Measurements from ENCODE around the gene AMOT. TPM values are rescaled to one million over a fixed set of nuclear protein-coding genes. Genes with fewer than 3 reads are reported as not detected.

The AMOT gene
- total RNA-seq, 1 experiment from 2014 or later, result 66.3 TPM

DNA sequence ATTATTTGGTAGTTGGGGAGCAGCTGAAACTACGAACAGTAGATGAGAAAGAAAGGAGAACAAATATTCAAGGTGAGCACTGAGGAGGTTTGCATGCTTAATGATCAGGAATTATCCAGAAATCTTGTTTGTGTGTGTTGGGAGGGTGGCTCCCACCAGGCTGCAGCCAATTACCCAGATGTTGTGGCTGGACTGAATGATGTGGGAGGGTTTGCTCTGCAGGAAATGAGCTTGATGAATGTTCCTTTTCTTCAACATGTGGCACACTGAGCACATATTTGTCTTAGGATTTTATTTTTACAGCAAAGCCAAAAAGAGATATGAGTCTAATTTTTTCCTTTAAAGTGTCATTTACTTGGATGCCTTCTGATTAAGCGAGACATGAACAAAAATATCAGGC, 48.3 kb upstream of the AMOT start:
- POLR2A ChIA-PET, result no interaction called here
- intact Hi-C loops (cut with micrococcal nuclease; ENCODE audit: unreplicated experiment), result no loop called here
- H3K27ac Mint-ChIP-seq (ENCODE audit: unreplicated experiment), result no peak overlapping the region
- no peak overlapping the region for H3K4me3 Mint-ChIP-seq (ENCODE audit: unreplicated experiment)
- Histone ChIP-seq H3K4me3 (ENCODE audit: low read depth, low read length) (no peak overlapping the region), H3K27me3 (replicated peaks; ENCODE audit: control insufficient read depth, insufficient read depth, low read length) (no peaks in the 10 kb centered on the region), H3K36me3 (ENCODE audit: control insufficient read depth, insufficient read depth, low read length) (no peaks in the 10 kb centered on the region), H3K9me3 (no peaks in the 10 kb centered on the region), H3K4me1 (no peaks in the 10 kb centered on the region)
- TF ChIP-seq, protein P1, sequence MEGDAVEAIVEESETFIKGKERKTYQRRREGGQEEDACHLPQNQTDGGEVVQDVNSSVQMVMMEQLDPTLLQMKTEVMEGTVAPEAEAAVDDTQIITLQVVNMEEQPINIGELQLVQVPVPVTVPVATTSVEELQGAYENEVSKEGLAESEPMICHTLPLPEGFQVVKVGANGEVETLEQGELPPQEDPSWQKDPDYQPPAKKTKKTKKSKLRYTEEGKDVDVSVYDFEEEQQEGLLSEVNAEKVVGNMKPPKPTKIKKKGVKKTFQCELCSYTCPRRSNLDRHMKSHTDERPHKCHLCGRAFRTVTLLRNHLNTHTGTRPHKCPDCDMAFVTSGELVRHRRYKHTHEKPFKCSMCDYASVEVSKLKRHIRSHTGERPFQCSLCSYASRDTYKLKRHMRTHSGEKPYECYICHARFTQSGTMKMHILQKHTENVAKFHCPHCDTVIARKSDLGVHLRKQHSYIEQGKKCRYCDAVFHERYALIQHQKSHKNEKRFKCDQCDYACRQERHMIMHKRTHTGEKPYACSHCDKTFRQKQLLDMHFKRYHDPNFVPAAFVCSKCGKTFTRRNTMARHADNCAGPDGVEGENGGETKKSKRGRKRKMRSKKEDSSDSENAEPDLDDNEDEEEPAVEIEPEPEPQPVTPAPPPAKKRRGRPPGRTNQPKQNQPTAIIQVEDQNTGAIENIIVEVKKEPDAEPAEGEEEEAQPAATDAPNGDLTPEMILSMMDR (IDR thresholded peaks at IDR 0.05; ENCODE audit: insufficient read depth in 1 of 2, low read depth in 1 of 2, low read length in 1 of 2, severe bottlenecking in 1 of 2, unreplicated experiment in 1 of 2), result no peak
- no peak for DNase-seq
- CTCF ChIA-PET, result no interaction called here
- H3K4me1 Mint-ChIP-seq (ENCODE audit: low read depth, unreplicated experiment), result no peaks in the 10 kb centered on the region
- H3K9me3 Mint-ChIP-seq (ENCODE audit: unreplicated experiment), result no peaks in the 10 kb centered on the region
- H3K27me3 Mint-ChIP-seq (ENCODE audit: insufficient read depth, unreplicated experiment), result no peaks in the 10 kb centered on the region
- BruUV-seq (replicated peaks), result no TSS peak
- no peaks in the 10 kb centered on the region for H3K36me3 Mint-ChIP-seq (ENCODE audit: insufficient read depth, unreplicated experiment)

DNA sequence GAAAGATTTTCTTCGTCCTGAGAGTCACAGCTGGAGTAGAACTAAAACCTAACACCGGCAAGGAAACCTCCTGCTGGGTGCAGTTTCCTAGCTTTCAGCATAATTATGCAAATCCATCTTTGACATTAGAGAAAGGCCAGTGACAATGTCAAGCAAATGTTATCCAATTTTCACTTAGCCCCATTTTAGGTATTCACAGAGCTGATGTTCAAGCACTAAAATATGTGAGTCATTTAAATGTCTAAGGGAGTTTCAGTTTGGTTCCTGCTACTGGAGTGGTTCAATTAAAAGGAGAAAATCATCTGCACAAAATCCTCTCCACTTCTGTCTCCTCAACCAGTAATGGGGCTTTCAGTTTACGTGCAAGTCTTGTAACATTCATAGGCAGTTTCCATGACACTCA, 37.1 kb upstream of the AMOT start:
- ChIA-PET CTCF (no interaction called here), POLR2A (no interaction called here)
- no peaks in the 10 kb centered on the region for H3K36me3 ChIP-seq (ENCODE audit: control insufficient read depth, insufficient read depth, low read length)
- Mint-ChIP-seq H3K36me3 (ENCODE audit: insufficient read depth, unreplicated experiment) (no peaks in the 10 kb centered on the region), H3K4me3 (ENCODE audit: unreplicated experiment) (no peak overlapping the region), H3K27me3 (ENCODE audit: insufficient read depth, unreplicated experiment) (no peaks in the 10 kb centered on the region), H3K9me3 (ENCODE audit: unreplicated experiment) (no peaks in the 10 kb centered on the region), H3K4me1 (ENCODE audit: low read depth, unreplicated experiment) (no peaks in the 10 kb centered on the region), H3K27ac (ENCODE audit: unreplicated experiment) (no peak overlapping the region)
- no TSS peak for BruUV-seq (replicated peaks)
- no peaks in the 10 kb centered on the region for H3K27me3 ChIP-seq (replicated peaks; ENCODE audit: control insufficient read depth, insufficient read depth, low read length)
- no peak for DNase-seq
- H3K4me3 ChIP-seq (ENCODE audit: low read depth, low read length), result no peak overlapping the region
- 0 out of 2 replicates have a peak, but pooled peaks cover 5% of the 10 kb centered on the region for H3K4me1 ChIP-seq
- intact Hi-C loops (cut with micrococcal nuclease; ENCODE audit: unreplicated experiment), result no loop called here
- H3K9me3 ChIP-seq, result no peaks in the 10 kb centered on the region
- TF ChIP-seq, protein P1 (IDR thresholded peaks at IDR 0.05; ENCODE audit: insufficient read depth in 1 of 2, low read depth in 1 of 2, low read length in 1 of 2, severe bottlenecking in 1 of 2, unreplicated experiment in 1 of 2), result no peak

DNA sequence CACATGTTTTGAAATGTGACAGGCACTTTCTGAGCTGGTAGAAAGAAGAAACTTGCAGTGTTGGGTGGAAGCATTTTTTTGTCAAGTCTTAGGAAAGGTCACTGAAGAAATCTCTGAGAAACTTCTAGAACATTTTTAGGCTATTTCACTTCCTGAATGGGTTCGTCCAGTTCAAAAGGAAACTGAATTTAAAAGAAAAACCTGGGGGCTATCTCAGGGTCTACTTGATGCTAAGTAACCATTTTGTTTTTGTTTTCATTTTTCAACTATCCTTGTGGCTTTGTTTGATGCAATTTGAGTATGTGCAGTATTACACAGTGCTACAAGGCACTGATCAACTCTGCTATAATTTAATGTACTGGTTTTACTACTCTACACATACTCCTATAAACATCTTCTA, 34.0 kb upstream of the AMOT start:
- CTCF ChIA-PET, result interaction anchor here (1.0 kb wide), 1 partner anchor 127 kb away, joined by 4 read pairs; no protein-coding TSS in a partner anchor
- no peaks in the 10 kb centered on the region for H3K9me3 Mint-ChIP-seq (ENCODE audit: unreplicated experiment)
- no TSS peak for BruUV-seq (replicated peaks)

More for the DNA sequence above, 34.0 kb upstream of the AMOT start:
- Histone ChIP-seq H3K27me3 (replicated peaks; ENCODE audit: control insufficient read depth, insufficient read depth, low read length) (no peaks in the 10 kb centered on the region), H3K9me3 (no peaks in the 10 kb centered on the region), H3K4me3 (ENCODE audit: low read depth, low read length) (no peak overlapping the region), H3K36me3 (ENCODE audit: control insufficient read depth, insufficient read depth, low read length) (no peaks in the 10 kb centered on the region), H3K4me1 (0 out of 2 replicates have a peak, but pooled peaks cover 5% of the 10 kb centered on the region)
- POLR2A ChIA-PET, result no interaction called here
- H3K27me3 Mint-ChIP-seq (ENCODE audit: insufficient read depth, unreplicated experiment), result no peaks in the 10 kb centered on the region
- H3K4me1 Mint-ChIP-seq (ENCODE audit: low read depth, unreplicated experiment), result no peaks in the 10 kb centered on the region
- TF ChIP-seq, protein P1 (IDR thresholded peaks at IDR 0.05; ENCODE audit: insufficient read depth in 1 of 2, low read depth in 1 of 2, low read length in 1 of 2, severe bottlenecking in 1 of 2, unreplicated experiment in 1 of 2), result no peak
- H3K27ac Mint-ChIP-seq (ENCODE audit: unreplicated experiment), result no peak overlapping the region
- no peak overlapping the region for H3K4me3 Mint-ChIP-seq (ENCODE audit: unreplicated experiment)
- no peaks in the 10 kb centered on the region for H3K36me3 Mint-ChIP-seq (ENCODE audit: insufficient read depth, unreplicated experiment)
- intact Hi-C loops (cut with micrococcal nuclease; ENCODE audit: unreplicated experiment), result loop anchor here (1.0 to 2.0 kb wide), 2 partner anchors 66 to 128 kb away; no protein-coding TSS in a partner anchor
- DNase-seq, result no peak
